Measurements from ENCODE around the gene DGKB. TPM values are rescaled to one million over a fixed set of nuclear protein-coding genes. Genes with fewer than 3 reads are reported as not detected.

DGKB gene
- total RNA-seq, 1 donor from 2014 or later: 0.32 TPM

DNA sequence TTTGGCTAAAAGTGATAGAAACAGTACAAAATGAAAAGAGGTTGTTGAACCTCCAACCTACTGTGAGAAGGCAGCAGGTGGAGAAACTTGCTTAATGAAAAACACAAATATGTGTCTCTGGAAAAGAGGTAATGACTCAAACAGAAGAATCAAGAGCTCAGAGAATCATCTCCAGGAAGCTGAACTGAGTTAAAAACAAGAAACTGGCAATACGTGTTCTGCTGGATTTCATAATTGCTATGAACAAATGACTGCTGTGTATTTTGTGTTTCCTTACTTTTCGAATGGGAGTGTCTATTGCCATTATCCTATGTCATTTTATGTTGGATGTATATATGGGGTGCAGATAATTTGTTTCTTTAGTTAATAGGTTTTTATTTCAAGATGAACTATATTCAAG, 401.1 kb downstream of the DGKB start:
- no peak overlapping the region for H3K4me3 Mint-ChIP-seq (ENCODE audit: unreplicated experiment)
- H3K9me3 Mint-ChIP-seq (ENCODE audit: unreplicated experiment): peaks cover 7% of the 10 kb centered on the region
- no peaks in the 10 kb centered on the region for H3K4me1 Mint-ChIP-seq (ENCODE audit: unreplicated experiment)
- no peaks in the 10 kb centered on the region for H3K36me3 Mint-ChIP-seq (ENCODE audit: unreplicated experiment)
- no peak overlapping the region for H3K27ac Mint-ChIP-seq (ENCODE audit: unreplicated experiment)
- no peak for DNase-seq (ENCODE audit: extremely low spot score, unreplicated experiment)
- TF ChIP-seq CTCF (IDR thresholded peaks at IDR 0.05): no peak
- H3K27me3 Mint-ChIP-seq (ENCODE audit: unreplicated experiment): peaks cover 4% of the 10 kb centered on the region

DNA sequence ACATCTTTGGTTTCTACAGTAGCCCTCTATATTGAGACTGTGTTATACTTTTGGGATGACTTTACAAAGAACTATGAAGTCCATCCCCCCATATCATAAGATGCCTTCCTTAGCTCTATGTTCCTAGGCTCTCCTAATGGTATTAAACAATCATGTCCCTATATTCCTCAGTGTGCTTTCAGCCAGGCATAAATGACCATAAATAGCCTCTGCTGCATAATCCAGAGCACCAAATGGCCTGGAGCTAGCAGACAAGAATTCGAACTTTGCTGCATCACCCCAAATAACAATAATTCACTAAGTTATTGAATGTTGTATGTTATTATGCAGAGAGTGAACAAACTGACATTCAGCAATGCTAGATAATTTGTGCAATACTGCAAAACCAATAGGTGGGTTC, 405.2 kb downstream of the DGKB start:
- no peaks in the 10 kb centered on the region for H3K4me1 Mint-ChIP-seq (ENCODE audit: unreplicated experiment)
- no peak overlapping the region for H3K4me3 Mint-ChIP-seq (ENCODE audit: unreplicated experiment)
- H3K27ac Mint-ChIP-seq (ENCODE audit: unreplicated experiment): no peak overlapping the region
- peaks cover 7% of the 10 kb centered on the region for H3K9me3 Mint-ChIP-seq (ENCODE audit: unreplicated experiment)
- H3K36me3 Mint-ChIP-seq (ENCODE audit: unreplicated experiment): no peaks in the 10 kb centered on the region
- TF ChIP-seq CTCF (IDR thresholded peaks at IDR 0.05): no peak
- peaks cover 4% of the 10 kb centered on the region for H3K27me3 Mint-ChIP-seq (ENCODE audit: unreplicated experiment)
- no peak for DNase-seq (ENCODE audit: extremely low spot score, unreplicated experiment)

- TF ChIP-seq CTCF (IDR thresholded peaks at IDR 0.05): no peak
- no peak overlapping the region for H3K27ac Mint-ChIP-seq (ENCODE audit: unreplicated experiment)
- no peak overlapping the region for H3K4me3 Mint-ChIP-seq (ENCODE audit: unreplicated experiment)
- H3K36me3 Mint-ChIP-seq (ENCODE audit: unreplicated experiment): no peaks in the 10 kb centered on the region
- no peak for DNase-seq (ENCODE audit: extremely low spot score, unreplicated experiment)
- H3K27me3 Mint-ChIP-seq (ENCODE audit: unreplicated experiment): peaks cover 4% of the 10 kb centered on the region
- no peaks in the 10 kb centered on the region for H3K4me1 Mint-ChIP-seq (ENCODE audit: unreplicated experiment)
- no peaks in the 10 kb centered on the region for H3K9me3 Mint-ChIP-seq (ENCODE audit: unreplicated experiment)
Observed at GRCh38 chr7:14495633-14496032, 406.9 kb downstream of the DGKB start.

DNA sequence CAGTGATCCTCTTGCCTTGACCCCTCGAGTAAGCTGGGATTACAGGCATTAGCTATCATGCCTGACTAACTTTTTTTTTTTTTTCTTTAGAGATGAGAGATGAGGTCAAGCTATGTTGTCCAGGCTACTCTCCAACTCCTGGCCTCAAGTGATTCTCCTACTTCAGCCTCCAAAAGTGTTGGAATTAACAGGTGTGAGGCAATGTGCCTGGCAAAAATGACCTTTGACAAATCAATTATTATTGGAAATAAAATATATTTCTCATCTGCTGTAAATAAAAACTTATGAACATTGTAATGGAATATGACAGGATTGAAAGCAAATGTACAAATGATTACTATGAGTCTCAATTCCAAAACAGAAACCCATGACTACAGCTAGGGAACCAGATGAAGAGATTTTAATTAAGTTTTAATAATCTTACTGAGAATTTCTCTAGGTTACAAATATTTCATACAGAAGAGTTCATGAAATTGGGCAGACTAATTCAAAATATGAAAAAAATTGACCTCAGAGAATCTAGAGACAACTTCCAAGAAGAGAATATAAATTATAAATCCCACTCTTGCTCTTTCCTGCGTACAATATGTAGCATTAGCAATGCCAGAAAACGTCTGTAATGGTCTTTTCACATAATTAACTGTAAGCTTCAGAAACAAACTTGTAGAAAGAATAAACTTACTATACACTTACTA, 414.7 kb downstream of the DGKB start:
- no peak overlapping the region for H3K4me3 Mint-ChIP-seq (ENCODE audit: unreplicated experiment)
- DNase-seq (ENCODE audit: extremely low spot score, unreplicated experiment): no peak
- no peaks in the 10 kb centered on the region for H3K4me1 Mint-ChIP-seq (ENCODE audit: unreplicated experiment)
- no peak overlapping the region for H3K27ac Mint-ChIP-seq (ENCODE audit: unreplicated experiment)
- H3K27me3 Mint-ChIP-seq (ENCODE audit: unreplicated experiment): no peaks in the 10 kb centered on the region
- no peaks in the 10 kb centered on the region for H3K9me3 Mint-ChIP-seq (ENCODE audit: unreplicated experiment)
- no peaks in the 10 kb centered on the region for H3K36me3 Mint-ChIP-seq (ENCODE audit: unreplicated experiment)
- TF ChIP-seq CTCF (IDR thresholded peaks at IDR 0.05): no peak

DNA sequence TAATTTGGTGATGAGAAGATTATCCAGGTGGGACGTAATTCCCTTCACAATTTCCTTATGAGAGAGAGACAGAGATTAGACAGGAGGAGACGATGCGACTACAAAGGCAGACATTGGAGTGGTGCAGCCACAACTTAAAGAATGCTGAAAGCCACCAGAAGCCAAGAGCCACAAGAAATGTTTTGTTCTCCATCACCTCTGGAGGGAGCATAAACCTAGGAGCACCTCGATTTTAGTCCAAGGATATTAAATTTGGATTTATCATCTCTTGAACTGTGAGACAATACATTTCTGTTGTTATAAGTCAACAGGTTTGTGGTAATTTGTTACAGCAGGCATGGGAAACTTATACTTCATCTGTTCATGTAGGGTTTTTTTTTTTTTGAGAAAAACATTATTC, 418.9 kb downstream of the DGKB start:
- Mint-ChIP-seq H3K27me3 (ENCODE audit: unreplicated experiment) (peaks cover 2% of the 10 kb centered on the region), H3K9me3 (ENCODE audit: unreplicated experiment) (no peaks in the 10 kb centered on the region), H3K27ac (ENCODE audit: unreplicated experiment) (no peak overlapping the region), H3K4me3 (ENCODE audit: unreplicated experiment) (no peak overlapping the region), H3K36me3 (ENCODE audit: unreplicated experiment) (no peaks in the 10 kb centered on the region), H3K4me1 (ENCODE audit: unreplicated experiment) (no peaks in the 10 kb centered on the region)
- no peak for DNase-seq (ENCODE audit: extremely low spot score, unreplicated experiment)
- no peak for TF ChIP-seq CTCF (IDR thresholded peaks at IDR 0.05)

Data from osteocyte (in vitro differentiated cells).